GM12872 (cell line): ENCODE measurements around the gene NXPH1.

Experiments
- CTCF ChIP-seq: IDR thresholded peaks from 3 replicates; pipeline ENCODE4 v1.5.1; 2011; ENCODE audit warnings: low read depth, mild to moderate bottlenecking, low read length, moderate library complexity; ENCODE audit not compliant: insufficient read depth

NXPH1 gene

GRCh38 chr7:8761731-8762130, 328.3 kb downstream of the NXPH1 start:
- no peak for TF ChIP-seq CTCF

GRCh38 chr7:8762803-8763202, 329.4 kb downstream of the NXPH1 start:
- TF ChIP-seq CTCF = no peak

GRCh38 chr7:8765374-8765773, 332.0 kb downstream of the NXPH1 start:
- TF ChIP-seq CTCF = no peak

- no peak for TF ChIP-seq CTCF
These were observed 340.1 kb downstream of the NXPH1 start for GRCh38 chr7:8773518-8773917.

GRCh38 chr7:8778459-8778858, 345.1 kb downstream of the NXPH1 start:
- TF ChIP-seq CTCF = no peak

- no peak for TF ChIP-seq CTCF
These were observed 347.8 kb downstream of the NXPH1 start for GRCh38 chr7:8781166-8781565.

GRCh38 chr7:8783229-8783628, 349.8 kb downstream of the NXPH1 start:
- no peak for TF ChIP-seq CTCF

GRCh38 chr7:8785081-8785480, 351.7 kb downstream of the NXPH1 start:
- no peak for TF ChIP-seq CTCF
